ENCODE measurements around the gene OR4F3. TPM values are rescaled to one million over a fixed set of nuclear protein-coding genes. Genes with fewer than 3 reads are reported as not detected.

The OR4F3 gene
- total RNA-seq: not detected in 2 replicates

GRCh38 chr5:181366968-181367367 lies at the start of gene OR4F3:
Gene OR4F3, plus strand, starts transcription at chr5:181367268.

Other genes starting within 250 kb of the OR4F3 start
- gene OR2V1, start 236.1 kb upstream of the OR4F3 start, total RNA-seq: not detected in 2 replicates
- not detected in 2 replicates for gene OR2V2, start 219.7 kb upstream of the OR4F3 start, total RNA-seq
- 28.2 and 43.3 TPM in 2 replicates for gene TRIM7, start 162.1 kb upstream of the OR4F3 start, total RNA-seq
- gene TRIM41, start 144.0 kb upstream of the OR4F3 start, total RNA-seq: 5.8 and 14.7 TPM in 2 replicates
- gene RACK1, start 123.4 kb upstream of the OR4F3 start, total RNA-seq: 5,776 and 7,484 TPM in 2 replicates
- 1.3 and 1.7 TPM in 2 replicates for gene TRIM52, start 106.1 kb upstream of the OR4F3 start, total RNA-seq